ENCODE data around the gene COA3.
A peak's percentile ranks its signal among the peaks of the same experiment; 100 is the strongest.

The COA3 gene

DNA sequence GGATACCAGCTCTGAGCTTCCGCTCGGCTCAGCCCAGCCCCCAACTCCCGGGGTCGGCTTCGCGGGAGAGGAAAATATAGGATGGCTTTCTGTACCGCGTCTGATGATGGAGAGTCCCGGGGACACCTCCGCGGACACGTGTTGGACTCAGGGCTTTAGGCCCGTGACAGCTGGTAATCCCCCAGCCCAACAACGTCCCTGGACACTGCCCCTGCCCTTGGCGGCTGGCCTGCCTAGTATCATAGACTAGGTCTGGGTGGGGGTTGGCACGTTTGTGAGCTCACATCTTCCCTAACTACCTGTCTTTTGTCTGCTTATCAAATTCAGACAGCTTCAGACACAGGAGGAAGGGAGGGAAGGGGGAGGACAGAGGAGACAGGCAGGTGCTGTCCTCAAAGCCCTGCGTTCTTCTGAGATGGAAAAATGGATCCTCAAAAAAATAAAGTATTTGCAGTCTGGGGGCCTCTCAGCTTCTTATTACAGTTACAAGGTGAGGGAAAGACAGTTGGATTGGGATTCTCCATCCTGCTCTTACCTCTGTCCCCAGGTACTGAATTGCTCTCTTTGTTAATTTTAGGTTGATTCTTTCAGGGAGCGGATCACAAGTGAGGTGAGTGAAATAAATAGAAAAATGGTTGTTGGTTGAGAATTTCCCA lies 35.4 kb upstream of the COA3 start:
- Histone ChIP-seq H3K4me3 (ENCODE audit: low read length) (peak overlapping the region; percentile 92), H3K9me3 (ENCODE audit: control insufficient read depth, low read length) (no peaks in the 10 kb centered on the region), H3K4me1 (ENCODE audit: control insufficient read depth, insufficient read depth, low read length) (peaks cover 10% of the 10 kb centered on the region), H3K27me3 (ENCODE audit: control insufficient read depth, insufficient read depth, low read length) (no peaks in the 10 kb centered on the region), H3K9ac (ENCODE audit: low read length) (peak overlapping the region; percentile 92), H3K36me3 (ENCODE audit: control insufficient read depth, insufficient read depth, low read length) (peaks cover 1% of the 10 kb centered on the region)

DNA sequence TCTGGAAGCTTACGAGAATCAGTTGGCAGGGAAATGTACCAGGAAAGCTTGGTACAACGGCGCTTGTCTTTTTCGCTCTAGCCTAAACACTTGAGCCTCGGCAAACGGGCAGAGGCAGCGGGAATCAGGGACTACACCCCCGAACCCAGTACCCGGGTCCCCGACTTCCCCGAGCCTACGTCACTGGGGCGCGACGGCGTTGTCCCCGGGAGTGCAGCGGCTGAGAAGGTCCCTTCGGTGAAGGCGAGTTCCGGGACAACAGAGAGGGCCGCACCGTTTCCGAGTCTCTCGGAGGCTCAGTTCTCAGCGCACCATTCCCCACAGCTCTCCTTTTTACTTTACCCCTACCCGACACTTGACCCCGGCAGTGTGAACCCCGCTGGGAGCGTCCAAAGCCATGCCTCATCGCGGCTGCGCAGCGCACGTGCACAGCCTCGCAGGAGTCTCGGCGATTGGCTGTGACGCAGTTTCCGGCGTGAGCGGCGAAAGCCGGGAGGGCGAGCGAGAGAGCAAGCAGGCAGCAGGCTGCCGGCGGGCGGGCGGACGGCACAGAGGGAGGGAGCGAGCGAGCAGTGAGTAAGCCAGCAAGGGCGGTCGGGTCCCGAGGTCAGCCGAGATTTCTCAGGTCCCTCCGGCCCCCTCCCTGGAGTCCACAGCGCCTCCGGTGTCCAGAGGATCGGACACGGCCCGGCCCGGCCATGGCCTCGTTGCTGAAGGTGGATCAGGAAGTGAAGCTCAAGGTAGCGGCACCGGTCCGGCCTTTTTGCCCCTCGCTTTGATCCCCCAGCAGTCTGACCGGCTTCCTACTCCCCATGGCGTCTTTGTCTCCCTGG lies 34.6 kb upstream of the COA3 start, which contains the start of gene PSME3:
PSME3 (plus strand) TSS at position 464 of the 833 bp plus-strand sequence; CDS start at position 699, 235 bp downstream.
- H3K27me3 ChIP-seq (ENCODE audit: control insufficient read depth, insufficient read depth, low read length) = no peaks in the 10 kb centered on the region
- H3K9me3 ChIP-seq (ENCODE audit: control insufficient read depth, low read length) = no peaks in the 10 kb centered on the region
- peaks cover 10% of the 10 kb centered on the region for H3K4me1 ChIP-seq (ENCODE audit: control insufficient read depth, insufficient read depth, low read length)
- peak within 1 kb of the TSS; percentile 92 for H3K4me3 ChIP-seq (ENCODE audit: low read length)
- H3K36me3 ChIP-seq (ENCODE audit: control insufficient read depth, insufficient read depth, low read length) = no peaks in the 10 kb centered on the region
- H3K9ac ChIP-seq (ENCODE audit: low read length) = peak within 1 kb of the TSS; percentile 92

GRCh38 chr17:42832213-42832933 lies 33.9 kb upstream of the COA3 start:
- H3K9me3 ChIP-seq (ENCODE audit: control insufficient read depth, low read length) = no peaks in the 10 kb centered on the region
- peaks cover 10% of the 10 kb centered on the region for H3K4me1 ChIP-seq (ENCODE audit: control insufficient read depth, insufficient read depth, low read length)
- H3K27me3 ChIP-seq (ENCODE audit: control insufficient read depth, insufficient read depth, low read length) = no peaks in the 10 kb centered on the region
- H3K36me3 ChIP-seq (ENCODE audit: control insufficient read depth, insufficient read depth, low read length) = no peaks in the 10 kb centered on the region
- H3K4me3 ChIP-seq (ENCODE audit: low read length) = peak overlapping the region; percentile 92
- peak overlapping the region; percentile 92 for H3K9ac ChIP-seq (ENCODE audit: low read length)

DNA sequence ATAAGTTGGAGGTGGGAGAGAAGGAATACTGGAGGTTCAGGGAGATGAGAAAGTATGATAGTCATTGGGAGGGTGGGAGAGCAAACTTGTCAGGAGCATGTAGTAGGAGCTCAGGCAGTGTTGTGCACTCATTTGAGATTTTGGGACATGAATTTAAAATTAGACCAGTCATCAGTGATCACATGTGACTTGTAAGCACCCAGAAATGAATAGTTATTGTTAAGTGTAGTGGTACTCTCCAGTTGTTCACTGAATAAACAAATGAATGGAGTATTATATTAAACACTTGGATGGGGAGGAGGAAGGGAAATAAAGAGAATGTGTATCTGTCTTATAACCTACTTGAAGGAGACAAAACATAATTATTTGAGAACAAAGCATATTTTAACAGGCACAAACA lies 32.5 kb upstream of the COA3 start:
- Histone ChIP-seq H3K36me3 (ENCODE audit: control insufficient read depth, insufficient read depth, low read length) (no peaks in the 10 kb centered on the region), H3K4me3 (ENCODE audit: low read length) (no peak overlapping the region), H3K9ac (ENCODE audit: low read length) (no peak overlapping the region), H3K9me3 (ENCODE audit: control insufficient read depth, low read length) (no peaks in the 10 kb centered on the region), H3K4me1 (ENCODE audit: control insufficient read depth, insufficient read depth, low read length) (peaks cover 10% of the 10 kb centered on the region), H3K27me3 (ENCODE audit: control insufficient read depth, insufficient read depth, low read length) (no peaks in the 10 kb centered on the region)

GRCh38 chr17:42827472-42827871 lies 29.0 kb upstream of the COA3 start:
- H3K27me3 ChIP-seq (ENCODE audit: control insufficient read depth, insufficient read depth, low read length) = no peaks in the 10 kb centered on the region
- no peak overlapping the region for H3K4me3 ChIP-seq (ENCODE audit: low read length)
- H3K9me3 ChIP-seq (ENCODE audit: control insufficient read depth, low read length) = no peaks in the 10 kb centered on the region
- H3K36me3 ChIP-seq (ENCODE audit: control insufficient read depth, insufficient read depth, low read length) = no peaks in the 10 kb centered on the region
- H3K4me1 ChIP-seq (ENCODE audit: control insufficient read depth, insufficient read depth, low read length) = peaks cover 10% of the 10 kb centered on the region
- no peak overlapping the region for H3K9ac ChIP-seq (ENCODE audit: low read length)

DNA sequence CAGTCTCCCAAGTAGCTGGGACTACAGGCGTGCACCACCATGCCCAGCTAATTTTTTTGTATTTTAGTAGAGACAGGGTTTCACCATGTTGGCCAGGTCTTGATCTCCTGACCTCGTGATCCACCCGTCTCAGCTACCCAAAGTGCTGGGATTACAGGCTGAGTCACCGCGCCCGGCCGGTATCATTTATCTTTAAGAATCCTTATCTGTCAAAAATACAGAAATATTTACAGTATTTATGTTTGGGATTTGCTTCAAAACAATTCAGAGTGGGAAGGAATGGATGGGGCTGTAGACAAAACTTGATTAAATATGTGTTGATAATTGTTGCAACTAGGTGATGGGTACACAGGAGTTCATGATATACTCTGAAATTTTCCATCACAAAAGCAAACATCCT lies 22.7 kb upstream of the COA3 start:
- Histone ChIP-seq H3K9ac (ENCODE audit: low read length) (no peak overlapping the region), H3K4me1 (ENCODE audit: control insufficient read depth, insufficient read depth, low read length) (peaks cover 10% of the 10 kb centered on the region), H3K27me3 (ENCODE audit: control insufficient read depth, insufficient read depth, low read length) (no peaks in the 10 kb centered on the region), H3K4me3 (ENCODE audit: low read length) (no peak overlapping the region), H3K9me3 (ENCODE audit: control insufficient read depth, low read length) (no peaks in the 10 kb centered on the region), H3K36me3 (ENCODE audit: control insufficient read depth, insufficient read depth, low read length) (peaks cover 15% of the 10 kb centered on the region)

- Histone ChIP-seq H3K9me3 (ENCODE audit: control insufficient read depth, low read length) (no peaks in the 10 kb centered on the region), H3K4me1 (ENCODE audit: control insufficient read depth, insufficient read depth, low read length) (peaks cover 10% of the 10 kb centered on the region), H3K36me3 (ENCODE audit: control insufficient read depth, insufficient read depth, low read length) (peaks cover 19% of the 10 kb centered on the region), H3K9ac (ENCODE audit: low read length) (no peak overlapping the region), H3K27me3 (ENCODE audit: control insufficient read depth, insufficient read depth, low read length) (no peaks in the 10 kb centered on the region), H3K4me3 (ENCODE audit: low read length) (no peak overlapping the region)
Observed at GRCh38 chr17:42819939-42820535, 21.5 kb upstream of the COA3 start.

- Histone ChIP-seq H3K4me1 (ENCODE audit: control insufficient read depth, insufficient read depth, low read length) (peaks cover 8% of the 10 kb centered on the region), H3K36me3 (ENCODE audit: control insufficient read depth, insufficient read depth, low read length) (peaks cover 19% of the 10 kb centered on the region), H3K9ac (ENCODE audit: low read length) (no peak overlapping the region)
Observed at GRCh38 chr17:42818379-42818778, 19.9 kb upstream of the COA3 start.

DNA sequence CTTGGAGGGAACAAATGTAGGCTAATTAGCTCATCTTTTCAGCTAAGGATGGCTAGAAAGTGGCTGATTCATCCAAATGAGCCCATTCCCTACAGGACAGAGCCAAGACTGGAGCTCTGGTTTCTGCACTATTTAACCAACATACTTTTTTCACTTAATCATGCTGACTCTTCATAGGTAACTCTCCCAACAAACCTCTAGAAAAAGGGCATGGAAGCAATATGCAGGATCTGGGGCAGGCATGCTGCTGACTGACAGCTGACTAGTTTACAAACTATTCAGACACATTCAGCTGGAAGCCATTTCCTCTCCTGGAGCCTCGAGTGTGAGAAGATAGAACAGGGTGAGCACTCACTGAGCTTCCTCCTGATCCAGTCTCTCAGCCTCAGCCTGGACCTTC lies 19.4 kb upstream of the COA3 start:
- peaks cover 19% of the 10 kb centered on the region for H3K36me3 ChIP-seq (ENCODE audit: control insufficient read depth, insufficient read depth, low read length)
- H3K9me3 ChIP-seq (ENCODE audit: control insufficient read depth, low read length) = no peaks in the 10 kb centered on the region
- H3K4me3 ChIP-seq (ENCODE audit: low read length) = no peak overlapping the region
- no peaks in the 10 kb centered on the region for H3K27me3 ChIP-seq (ENCODE audit: control insufficient read depth, insufficient read depth, low read length)
- H3K4me1 ChIP-seq (ENCODE audit: control insufficient read depth, insufficient read depth, low read length) = peaks cover 3% of the 10 kb centered on the region
- H3K9ac ChIP-seq (ENCODE audit: low read length) = no peak overlapping the region

More at GRCh38 chr17:42818379-42818778, 19.9 kb upstream of the COA3 start:
- no peaks in the 10 kb centered on the region for H3K9me3 ChIP-seq (ENCODE audit: control insufficient read depth, low read length)
- H3K27me3 ChIP-seq (ENCODE audit: control insufficient read depth, insufficient read depth, low read length) = no peaks in the 10 kb centered on the region
- H3K4me3 ChIP-seq (ENCODE audit: low read length) = no peak overlapping the region

- Histone ChIP-seq H3K36me3 (ENCODE audit: control insufficient read depth, insufficient read depth, low read length) (peaks cover 14% of the 10 kb centered on the region), H3K9me3 (ENCODE audit: control insufficient read depth, low read length) (no peaks in the 10 kb centered on the region), H3K4me3 (ENCODE audit: low read length) (no peak overlapping the region), H3K27me3 (ENCODE audit: control insufficient read depth, insufficient read depth, low read length) (no peaks in the 10 kb centered on the region), H3K9ac (ENCODE audit: low read length) (no peak overlapping the region), H3K4me1 (ENCODE audit: control insufficient read depth, insufficient read depth, low read length) (no peaks in the 10 kb centered on the region)
Observed at GRCh38 chr17:42814633-42815399, 16.3 kb upstream of the COA3 start.

- Histone ChIP-seq H3K4me1 (ENCODE audit: control insufficient read depth, insufficient read depth, low read length) (peaks cover 16% of the 10 kb centered on the region), H3K9me3 (ENCODE audit: control insufficient read depth, low read length) (no peaks in the 10 kb centered on the region), H3K9ac (ENCODE audit: low read length) (no peak overlapping the region), H3K36me3 (ENCODE audit: control insufficient read depth, insufficient read depth, low read length) (no peaks in the 10 kb centered on the region), H3K27me3 (ENCODE audit: control insufficient read depth, insufficient read depth, low read length) (no peaks in the 10 kb centered on the region), H3K4me3 (ENCODE audit: low read length) (no peak overlapping the region)
Observed at GRCh38 chr17:42809250-42809649, 10.7 kb upstream of the COA3 start.

All from mucosa of stomach (tissue), 1 donor.